Astrocyte (in vitro differentiated cells and primary cell): ENCODE results near the gene MAFF.

ENCODE experiments used
- CTCF ChIP-seq: IDR thresholded peaks from 2 replicates; pipeline ENCODE4 v1.5.1; 2011; ENCODE audit warnings: low read depth, mild to moderate bottlenecking, inconsistent platforms, low read length, moderate library complexity; ENCODE audit not compliant: insufficient read depth
- EZH2 ChIP-seq: IDR thresholded peaks from 2 replicates; pipeline ENCODE4 v1.6.1; 2012; ENCODE audit warnings: mild to moderate bottlenecking, low read length, inconsistent platforms; ENCODE audit not compliant: insufficient read depth

- no peak for TF ChIP-seq CTCF
- no peak for TF ChIP-seq EZH2
Measured at GRCh38 chr22:38228873-38229740, 27.3 kb downstream of the MAFF start.
